IMR-90 (cell line): ENCODE results near the gene ARHGEF33.

ENCODE experiments used
- BHLHE40 ChIP-seq: fragments of 150-350 bp; IDR thresholded peaks from 2 replicates; pipeline ENCODE4 v1.6.1; 2016; ENCODE audit warnings: mild to moderate bottlenecking, low read depth, low read length
- CEBPB ChIP-seq: IDR thresholded peaks from 2 replicates; pipeline ENCODE4 v1.6.1; 2012; ENCODE audit warnings: low read depth, low read length, improper control_type of control experiment
- CTCF ChIP-seq: conservative IDR thresholded peaks from 2 replicates; pipeline ENCODE4 v1.5.1; 2012; ENCODE audit warnings: mild to moderate bottlenecking, low read depth, low read length, improper control_type of control experiment
- MAFK ChIP-seq: IDR thresholded peaks from 2 replicates; pipeline ENCODE4 v1.6.1; 2012; ENCODE audit warnings: low read depth, low read length, improper control_type of control experiment
- POLR2A ChIP-seq: IDR thresholded peaks from 2 replicates; pipeline ENCODE4 v1.6.1; 2012; ENCODE audit warnings: mild to moderate bottlenecking, low read depth, low read length
- RAD21 ChIP-seq: IDR thresholded peaks from 2 replicates; pipeline ENCODE4 v1.6.1; 2012; ENCODE audit warnings: low read length, improper control_type of control experiment
- RFX5 ChIP-seq: IDR thresholded peaks from 2 replicates; pipeline ENCODE4 v1.8.0; 2012; ENCODE audit warnings: low read depth, mild to moderate bottlenecking, low read length, moderate library complexity
- SMC3 ChIP-seq: fragments of 150-350 bp; IDR thresholded peaks from 2 replicates; pipeline ENCODE4 v1.6.1; 2016; ENCODE audit warnings: low read depth, mild to moderate bottlenecking, antibody characterized with exemption, low read length, moderate library complexity

DNA sequence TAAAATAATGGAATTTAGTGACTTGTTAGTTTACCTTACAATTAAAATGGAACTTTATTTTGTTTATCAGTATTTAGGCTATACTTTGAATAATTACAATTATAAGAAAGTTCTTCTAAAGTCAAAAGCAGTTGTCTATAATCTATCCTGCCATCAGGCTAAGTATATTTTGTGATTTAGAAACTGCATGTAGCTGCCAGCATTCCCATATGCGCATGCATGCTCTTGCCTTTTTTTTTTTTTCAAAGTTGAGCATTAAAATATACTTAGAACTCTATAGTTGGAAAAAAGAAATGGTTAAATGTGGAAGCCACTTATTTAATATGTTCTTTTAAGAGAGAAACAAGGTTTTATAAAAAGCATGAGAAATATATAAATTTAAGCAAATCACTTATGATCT lies 99.0 kb downstream of the ARHGEF33 start:
- TF ChIP-seq CTCF: no peak
- TF ChIP-seq POLR2A: no peak
- TF ChIP-seq MAFK: no peak
- no peak for TF ChIP-seq CEBPB
- no peak for TF ChIP-seq BHLHE40
- no peak for TF ChIP-seq RFX5
- no peak for TF ChIP-seq SMC3
- TF ChIP-seq RAD21: no peak
